ENCODE data around the gene CDK11B. TPM values are rescaled to one million over a fixed set of nuclear protein-coding genes. Genes with fewer than 3 reads are reported as not detected.

The CDK11B gene
- total RNA-seq, 2 donors from 2014 or later = 17.7 to 19.1 TPM

- no peak for DNase-seq (ENCODE audit: low spot score)
- no peak for ATAC-seq (ENCODE audit: insufficient number of reproducible peaks, low FRiP score, low read depth)
- no peak overlapping the region for H3K4me3 ChIP-seq
These were observed 48.0 kb downstream of the CDK11B start for GRCh38 chr1:1610796-1611195.

GRCh38 chr1:1609822-1610485, 48.9 kb downstream of the CDK11B start:
- Histone ChIP-seq H3K4me3 (no peak overlapping the region), H3K36me3 (no peaks in the 10 kb centered on the region), H3K4me1 (ENCODE audit: control insufficient read depth in 1 of 2, low read depth in 2 of 2) (peaks cover 10 to 17% of the 10 kb centered on the region in 2 donors), H3K27me3 (replicated peaks; ENCODE audit: insufficient read depth) (no peaks in the 10 kb centered on the region), H3K27ac (no peak overlapping the region), H3K9me3 (no peaks in the 10 kb centered on the region)
- TF ChIP-seq CTCF (IDR thresholded peaks at IDR 0.05) = no peak
- DNase-seq (ENCODE audit: low spot score) (no peak), ATAC-seq (ENCODE audit: insufficient number of reproducible peaks, low FRiP score, low read depth) (no peak)

More at GRCh38 chr1:1610796-1611195, 48.0 kb downstream of the CDK11B start:
- no peaks in the 10 kb centered on the region for H3K9me3 ChIP-seq
- H3K27ac ChIP-seq = no peak overlapping the region
- peaks cover 10 to 17% of the 10 kb centered on the region in 2 donors for H3K4me1 ChIP-seq (ENCODE audit: control insufficient read depth in 1 of 2, low read depth in 2 of 2)
- no peaks in the 10 kb centered on the region for H3K36me3 ChIP-seq
- TF ChIP-seq CTCF (IDR thresholded peaks at IDR 0.05) = no peak
- no peaks in the 10 kb centered on the region for H3K27me3 ChIP-seq (replicated peaks; ENCODE audit: insufficient read depth)

GRCh38 chr1:1606232-1606631, 52.6 kb downstream of the CDK11B start:
- Histone ChIP-seq H3K4me1 (ENCODE audit: control insufficient read depth in 1 of 2, low read depth in 2 of 2) (no peaks in the 10 kb centered on the region), H3K36me3 (no peaks in the 10 kb centered on the region), H3K27ac (no peak overlapping the region), H3K4me3 (no peak overlapping the region), H3K27me3 (replicated peaks; ENCODE audit: insufficient read depth) (no peaks in the 10 kb centered on the region), H3K9me3 (no peaks in the 10 kb centered on the region)
- no peak for TF ChIP-seq CTCF (IDR thresholded peaks at IDR 0.05)
- DNase-seq (ENCODE audit: low spot score) (no peak), ATAC-seq (ENCODE audit: insufficient number of reproducible peaks, low FRiP score, low read depth) (no peak)

GRCh38 chr1:1605724-1606123, 53.1 kb downstream of the CDK11B start:
- Histone ChIP-seq H3K4me3 (no peak overlapping the region), H3K36me3 (no peaks in the 10 kb centered on the region), H3K27me3 (replicated peaks; ENCODE audit: insufficient read depth) (no peaks in the 10 kb centered on the region), H3K9me3 (no peaks in the 10 kb centered on the region), H3K4me1 (ENCODE audit: control insufficient read depth in 1 of 2, low read depth in 2 of 2) (peaks cover 0 to 3% of the 10 kb centered on the region in 2 donors), H3K27ac (no peak overlapping the region)
- ATAC-seq (ENCODE audit: insufficient number of reproducible peaks, low FRiP score, low read depth) (no peak), DNase-seq (ENCODE audit: low spot score) (no peak)
- TF ChIP-seq CTCF (IDR thresholded peaks at IDR 0.05) = no peak

- DNase-seq (ENCODE audit: low spot score) (no peak), ATAC-seq (ENCODE audit: insufficient number of reproducible peaks, low FRiP score, low read depth) (no peak)
- Histone ChIP-seq H3K9me3 (no peaks in the 10 kb centered on the region), H3K27ac (no peak overlapping the region), H3K4me3 (no peak overlapping the region), H3K4me1 (ENCODE audit: control insufficient read depth in 1 of 2, low read depth in 2 of 2) (peaks cover 0 to 8% of the 10 kb centered on the region in 2 donors), H3K36me3 (no peaks in the 10 kb centered on the region), H3K27me3 (replicated peaks; ENCODE audit: insufficient read depth) (no peaks in the 10 kb centered on the region)
- TF ChIP-seq CTCF (IDR thresholded peaks at IDR 0.05) = no peak
These were observed 53.7 kb downstream of the CDK11B start for GRCh38 chr1:1605034-1605591.

Measured in thoracic aorta (tissue), 2 donors.